AG10803 (cell line): ENCODE results near the gene TMPRSS12.
"Not testable (repeated sequence)": the region's sequence is repeated elsewhere in the genome, so short reads cannot be mapped to it uniquely, and the experiment has no call there.

Experiments used
- DNase-seq: peaks from one replicate; pipeline ENCODE4 v3.0.0; 2010; ENCODE audit warnings: low read depth
- H3K4me3 ChIP-seq: 2 replicates; pipeline ENCODE4 v1.5.1; 2011; ENCODE audit warnings: mild to moderate bottlenecking, low read length, control low read depth
- CTCF ChIP-seq: conservative IDR thresholded peaks from 2 replicates; pipeline ENCODE4 v1.5.1; 2011; ENCODE audit warnings: mild to moderate bottlenecking, low read length, control low read depth, inconsistent platforms

TMPRSS12 gene

GRCh38 chr12:50882563-50882962, 39.8 kb downstream of the TMPRSS12 start:
- no peak overlapping the region for H3K4me3 ChIP-seq
- no peak for TF ChIP-seq CTCF
- no peak for DNase-seq

GRCh38 chr12:50887191-50887590, 44.5 kb downstream of the TMPRSS12 start:
- no peak for DNase-seq
- TF ChIP-seq CTCF = no peak
- H3K4me3 ChIP-seq = no peak overlapping the region

- no peak for DNase-seq
Observed at GRCh38 chr12:50888666-50889065, 45.9 kb downstream of the TMPRSS12 start.

GRCh38 chr12:50894241-50894640, 51.5 kb downstream of the TMPRSS12 start:
- no peak for DNase-seq
- no peak overlapping the region for H3K4me3 ChIP-seq
- TF ChIP-seq CTCF = no peak

More at GRCh38 chr12:50888666-50889065, 45.9 kb downstream of the TMPRSS12 start:
- no peak for TF ChIP-seq CTCF
- no peak overlapping the region for H3K4me3 ChIP-seq

GRCh38 chr12:50901685-50902113, 59.0 kb downstream of the TMPRSS12 start:
- no peak for DNase-seq
- H3K4me3 ChIP-seq = no peak overlapping the region
- no peak for TF ChIP-seq CTCF

GRCh38 chr12:50908479-50908878, 65.8 kb downstream of the TMPRSS12 start:
- DNase-seq, H3K4me3 ChIP-seq: not testable (repeated sequence)

GRCh38 chr12:50912361-50912760, 69.6 kb downstream of the TMPRSS12 start:
- DNase-seq, H3K4me3 ChIP-seq: not testable (repeated sequence)

GRCh38 chr12:50913224-50913623, 70.5 kb downstream of the TMPRSS12 start:
- DNase-seq = no peak
- H3K4me3 ChIP-seq = no peak overlapping the region
- TF ChIP-seq CTCF = no peak
